Lung (tissue), 12 donors: ENCODE data around the gene ZDHHC3. TPM values are rescaled to one million over a fixed set of nuclear protein-coding genes. Genes with fewer than 3 reads are reported as not detected.

Source experiments
- ATAC-seq: fragments of 200-7000 bp; cut with Tn5 transposase; one replicate; pipeline ENCODE4 v1.9.1; 2020; ENCODE audit warnings: moderate number of reproducible peaks; ENCODE audit not compliant: insufficient read depth, low FRiP score
- DNase-seq, 3 donors: peaks; one replicate each; pipeline ENCODE4 v3.0.0-alpha.2; 2013 to 2017
- H3K27ac ChIP-seq, 2 donors: one replicate each; pipeline ENCODE4 v1.5.1; 2013; ENCODE audit warnings: mild to moderate bottlenecking in 2 of 2, moderate library complexity in 2 of 2, control low read depth in 1 of 2, inconsistent platforms in 1 of 2, low read depth in 1 of 2, low read length in 1 of 2
- H3K27me3 ChIP-seq, 3 donors: one replicate each; pipeline ENCODE4 v1.5.1; 2013; ENCODE audit warnings: low read length in 2 of 3; ENCODE audit not compliant: control insufficient read depth in 3 of 3, insufficient read depth in 3 of 3
- H3K36me3 ChIP-seq, 4 donors: one replicate each; pipeline ENCODE4 v1.5.1; 2013; ENCODE audit warnings: low read length in 4 of 4, mild to moderate bottlenecking in 1 of 4, moderate library complexity in 1 of 4; ENCODE audit not compliant: control insufficient read depth in 4 of 4, insufficient read depth in 4 of 4
- H3K4me1 ChIP-seq, 5 donors: one replicate each; pipeline ENCODE4 v1.5.1; 2013; ENCODE audit warnings: low read length in 5 of 5, mild to moderate bottlenecking in 2 of 5, moderate library complexity in 1 of 5; ENCODE audit not compliant: control insufficient read depth in 5 of 5, insufficient read depth in 5 of 5
- H3K4me3 ChIP-seq: one replicate; pipeline ENCODE4 v1.5.1; 2013; ENCODE audit warnings: mild to moderate bottlenecking, control low read depth, moderate library complexity
- H3K9ac ChIP-seq, 2 donors: one replicate each; pipeline ENCODE4 v1.5.1; 2013; ENCODE audit warnings: low read length in 2 of 2, control low read depth in 1 of 2; ENCODE audit not compliant: insufficient read depth in 1 of 2
- H3K9me3 ChIP-seq, 4 donors: one replicate each; pipeline ENCODE4 v1.5.1; 2013; ENCODE audit warnings: low read length in 3 of 4, mild to moderate bottlenecking in 1 of 4, moderate library complexity in 1 of 4; ENCODE audit not compliant: control insufficient read depth in 4 of 4, insufficient read depth in 3 of 4
- CTCF ChIP-seq: IDR thresholded peaks from 2 replicates; pipeline ENCODE4 v1.5.1; 2012; ENCODE audit warnings: mild to moderate bottlenecking; ENCODE audit errors: control extremely low read depth, extremely low read depth
- WGBS, 2 donors: extraction: QIAGEN DNeasy Blood & Tissue Kit; methylation state at CpG; one replicate each; pipeline ENCODE4 v1.1.7; 2013; 5-methylcytosine and 5-hydroxymethylcytosine counted together
- polyA plus RNA-seq, 2 donors: library from polyadenylated mRNA; stranded (reverse); fragments of 200-250 nt; gene quantifications; one replicate each; pipeline ENCODE4 v1.2.1, GENCODE V29; 2013
- total RNA-seq, 2 donors: library from RNA; depleted of rRNA in 1 of 2; stranded (reverse); fragments of >200 nt in 1 of 2; gene quantifications; one replicate each; pipeline ENCODE4 v1.2.1, GENCODE V29; 2014 to 2021
- donor health status: control.
- donor health status: control.
- donor health status: Bipolar disorder and iron deficiency.
- donor health status: healthy.
- donor health status: DM: yes; HTN: yes; CAD: no.

The ZDHHC3 gene
- total and polyA plus RNA-seq, 4 donors = 49.8 to 96.2 (median 78.0) TPM

- Histone ChIP-seq H3K9ac (no peak overlapping the region), H3K27me3 (no peaks in the 10 kb centered on the region), H3K4me3 (no peak overlapping the region), H3K9me3 (no peaks in the 10 kb centered on the region), H3K4me1 (peaks cover 0 to 11% (median 0%) of the 10 kb centered on the region in 5 donors), H3K27ac (no peak overlapping the region), H3K36me3 (peaks cover 0 to 16% (median 3%) of the 10 kb centered on the region in 4 donors)
- WGBS, 2 donors = 27 to 30% methylated on average over 4 of the region's 4 CpGs
- ATAC-seq = peak; percentile 83
- peak; percentile 53 to 64 (median 55) for DNase-seq
- peak; percentile 75 for TF ChIP-seq CTCF
These were observed 62.0 kb downstream of the ZDHHC3 start for GRCh38 chr3:44913868-44914468.

DNA sequence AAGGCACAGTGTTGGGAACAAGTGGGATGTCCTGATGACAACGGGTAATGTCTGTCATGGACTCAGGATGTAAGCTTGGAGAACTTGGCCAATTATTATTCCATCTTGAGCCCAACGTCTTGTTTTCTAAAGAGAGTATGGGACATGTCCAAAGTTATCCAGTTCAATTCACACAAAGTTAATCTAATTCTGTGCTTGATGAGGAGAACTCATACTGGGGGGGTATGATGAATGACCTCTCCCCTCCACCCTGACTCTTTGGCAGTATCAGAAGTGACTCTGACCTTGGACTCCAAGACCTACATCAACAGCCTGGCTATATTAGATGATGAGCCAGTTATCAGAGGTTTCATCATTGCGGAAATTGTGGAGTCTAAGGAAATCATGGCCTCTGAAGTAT lies 65.3 kb downstream of the ZDHHC3 start:
- WGBS, 2 donors = 92 to 95% methylated on average over 3 of the region's 3 CpGs
- TF ChIP-seq CTCF = no peak

DNA sequence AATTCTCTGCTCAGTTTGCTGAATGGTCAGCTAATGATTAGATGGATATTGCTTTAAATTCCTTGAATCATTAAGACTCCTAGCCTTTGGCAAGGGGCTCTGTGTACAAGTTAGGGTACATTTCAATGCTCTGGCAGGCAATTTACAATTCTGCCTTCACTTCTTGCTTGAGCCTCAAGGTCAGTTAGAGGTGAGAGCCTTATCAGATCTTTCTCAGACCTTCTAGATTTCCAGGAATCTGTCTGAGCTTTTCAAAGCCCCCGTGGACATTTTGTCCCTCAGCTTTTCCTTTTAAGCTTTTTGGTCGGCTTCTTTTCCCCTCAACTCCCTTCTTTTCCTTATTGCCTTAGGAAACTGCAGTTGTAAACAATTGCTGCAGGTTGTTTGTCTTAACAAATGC lies 66.9 kb downstream of the ZDHHC3 start:
- ATAC-seq = no peak
- no peaks in the 10 kb centered on the region for H3K36me3 ChIP-seq
- no peak for TF ChIP-seq CTCF
- no peaks in the 10 kb centered on the region for H3K27me3 ChIP-seq
- WGBS, 2 donors = 15 to 17% methylated on average over 2 of the region's 2 CpGs
- no peaks in the 10 kb centered on the region for H3K4me1 ChIP-seq
- DNase-seq = no peak
- no peak overlapping the region for H3K4me3 ChIP-seq
- H3K9me3 ChIP-seq = peaks cover 0 to 3% (median under 1%) of the 10 kb centered on the region in 4 donors
- no peak overlapping the region for H3K9ac ChIP-seq
- H3K27ac ChIP-seq = no peak overlapping the region

More for the DNA sequence above, 65.3 kb downstream of the ZDHHC3 start:
- Histone ChIP-seq H3K27me3 (no peaks in the 10 kb centered on the region), H3K36me3 (no peaks in the 10 kb centered on the region), H3K9ac (no peak overlapping the region), H3K4me1 (peaks cover 0 to 3% (median 0%) of the 10 kb centered on the region in 5 donors), H3K4me3 (no peak overlapping the region), H3K9me3 (peaks cover 0 to 3% (median under 1%) of the 10 kb centered on the region in 4 donors), H3K27ac (no peak overlapping the region)
- DNase-seq (no peak), ATAC-seq (no peak)

- Histone ChIP-seq H3K36me3 (no peaks in the 10 kb centered on the region), H3K9me3 (peaks cover 0 to 3% (median under 1%) of the 10 kb centered on the region in 4 donors), H3K27me3 (no peaks in the 10 kb centered on the region), H3K27ac (no peak overlapping the region), H3K9ac (no peak overlapping the region), H3K4me1 (no peaks in the 10 kb centered on the region), H3K4me3 (no peak overlapping the region)
- ATAC-seq (no peak), DNase-seq (no peak)
- TF ChIP-seq CTCF = no peak
- 69 to 73% methylated on average over 4 of the region's 4 CpGs for WGBS, 2 donors
These were observed 68.4 kb downstream of the ZDHHC3 start for GRCh38 chr3:44907612-44908011.
